Gastroesophageal sphincter (tissue), 4 donors: ENCODE measurements around the gene COL11A2. TPM values are rescaled to one million over a fixed set of nuclear protein-coding genes. Genes with fewer than 3 reads are reported as not detected.

Experiments used
- ATAC-seq: fragments of 150-250 bp; one replicate; pipeline ENCODE4 v1.9.1; 2016; ENCODE audit warnings: mild to moderate bottlenecking, moderate library complexity
- H3K27ac ChIP-seq, 4 donors: fragments of 200-600 bp; sonication (generic) in 3 of 4; 1 replicate in 3 of 4; 2 replicates in 1 of 4; pipeline ENCODE4 v1.5.1; 2016 to 2019
- H3K27me3 ChIP-seq: fragments of 200-600 bp; sonication (generic); one replicate; pipeline ENCODE4 v1.5.1; 2019
- H3K36me3 ChIP-seq, 2 donors: fragments of 200-600 bp; sonication (generic); one replicate each; pipeline ENCODE4 v1.5.1; 2019; ENCODE audit warnings: control low read depth in 1 of 2
- H3K4me1 ChIP-seq, 3 donors: fragments of 200-600 bp; sonication (generic); 1 replicate in 2 of 3; 2 replicates in 1 of 3; pipeline ENCODE4 v1.5.1; 2016 to 2019; ENCODE audit warnings: control low read depth in 2 of 3
- H3K4me3 ChIP-seq, 2 donors: fragments of 200-600 bp; sonication (generic); one replicate each; pipeline ENCODE4 v1.5.1; 2019; ENCODE audit warnings: mild to moderate bottlenecking in 1 of 2, moderate library complexity in 1 of 2
- H3K9me3 ChIP-seq, 3 donors: fragments of 200-600 bp; sonication (generic); one replicate each; pipeline ENCODE4 v1.5.1; 2017 to 2019; ENCODE audit warnings: control low read depth in 2 of 3
- CTCF ChIP-seq, 4 experiments: fragments of 200-600 bp in 2 of 4; fragments of 450-650 bp in 2 of 4; sonication (generic) in 1 of 4; IDR thresholded peaks; one replicate each; pipeline ENCODE4 v1.5.1; 2017 to 2019; ENCODE audit warnings: antibody characterized with exemption in 4 of 4, mild to moderate bottlenecking in 2 of 4, moderate library complexity in 2 of 4
- EP300 ChIP-seq: sonication (generic); formaldehyde crosslinking; IDR thresholded peaks from one replicate; pipeline ENCODE4 v1.6.1; 2017; ENCODE audit warnings: antibody characterized with exemption, mild to moderate bottlenecking
- POLR2A ChIP-seq, 2 donors: fragments of 450-650 bp; IDR thresholded peaks; one replicate each; pipeline ENCODE4 v1.6.1; 2017; ENCODE audit warnings: antibody characterized with exemption in 2 of 2, mild to moderate bottlenecking in 2 of 2, moderate library complexity in 1 of 2
- POLR2AphosphoS5 ChIP-seq: sonication (generic); formaldehyde crosslinking; IDR thresholded peaks from one replicate; pipeline ENCODE4 v1.6.1; 2017; ENCODE audit warnings: antibody characterized with exemption
- WGBS, 2 donors: methylation state at CpG; one replicate each; pipeline ENCODE4 v1.1.5; 2018; ENCODE audit warnings: low coverage in 1 of 2; 5-methylcytosine and 5-hydroxymethylcytosine counted together
- total RNA-seq, 4 donors: library from RNA; depleted of rRNA; stranded (reverse); fragments of >200 nt; gene quantifications; one replicate each; pipeline ENCODE4 v1.1.0, GENCODE V29; 2016

Gene COL11A2
- total RNA-seq, 4 donors from 2014 or later: 0.35 to 1.4 (median 0.45) TPM

- Histone ChIP-seq H3K4me1 (no peaks in the 10 kb centered on the region), H3K27me3 (no peaks in the 10 kb centered on the region), H3K4me3 (no peak overlapping the region), H3K9me3 (no peaks in the 10 kb centered on the region), H3K27ac (no peak overlapping the region), H3K36me3 (no peaks in the 10 kb centered on the region)
- 89 to 97% methylated on average over 3 to 10 of the region's 10 CpGs for WGBS, 2 donors
- no peak for ATAC-seq
- TF ChIP-seq POLR2AphosphoS5 (no peak), EP300 (no peak), CTCF (IDR thresholded peaks at IDR 0.05) (no peak), POLR2A (IDR thresholded peaks at IDR 0.05) (no peak)
Observed at GRCh38 chr6:33169291-33170175, 22.7 kb downstream of the COL11A2 start.

- Histone ChIP-seq H3K27me3 (no peaks in the 10 kb centered on the region), H3K4me3 (no peak overlapping the region), H3K27ac (no peak overlapping the region), H3K4me1 (no peaks in the 10 kb centered on the region), H3K36me3 (no peaks in the 10 kb centered on the region), H3K9me3 (no peaks in the 10 kb centered on the region)
- WGBS, 2 donors: no CpG with 5 or more reads among the region's 5 CpGs
- ATAC-seq: no peak
- TF ChIP-seq CTCF (IDR thresholded peaks at IDR 0.05) (no peak), EP300 (no peak), POLR2AphosphoS5 (no peak), POLR2A (IDR thresholded peaks at IDR 0.05) (no peak)
Observed at GRCh38 chr6:33168639-33169038, 23.6 kb downstream of the COL11A2 start.

GRCh38 chr6:33168284-33168601, 24.0 kb downstream of the COL11A2 start:
- 60 to 62% methylated on average over 1 to 3 of the region's 6 CpGs for WGBS, 2 donors

GRCh38 chr6:33167374-33168283, 24.6 kb downstream of the COL11A2 start:
- no peaks in the 10 kb centered on the region for H3K36me3 ChIP-seq
- WGBS, 2 donors: 83 to 84% methylated on average over 5 to 13 of the region's 19 CpGs

More at GRCh38 chr6:33168284-33168601, 24.0 kb downstream of the COL11A2 start:
- Histone ChIP-seq H3K4me3 (no peak overlapping the region), H3K9me3 (no peaks in the 10 kb centered on the region), H3K36me3 (no peaks in the 10 kb centered on the region), H3K27ac (no peak overlapping the region), H3K4me1 (no peaks in the 10 kb centered on the region), H3K27me3 (no peaks in the 10 kb centered on the region)
- no peak for TF ChIP-seq POLR2AphosphoS5
- TF ChIP-seq EP300: no peak
- no peak for TF ChIP-seq CTCF (IDR thresholded peaks at IDR 0.05)
- no peak for TF ChIP-seq POLR2A (IDR thresholded peaks at IDR 0.05)
- no peak for ATAC-seq

More at GRCh38 chr6:33167374-33168283, 24.6 kb downstream of the COL11A2 start:
- H3K9me3 ChIP-seq: no peaks in the 10 kb centered on the region
- H3K4me3 ChIP-seq: no peak overlapping the region
- no peak for TF ChIP-seq EP300
- no peak for TF ChIP-seq POLR2A (IDR thresholded peaks at IDR 0.05)
- no peak for TF ChIP-seq POLR2AphosphoS5
- no peak for TF ChIP-seq CTCF (IDR thresholded peaks at IDR 0.05)
- H3K27ac ChIP-seq: no peak overlapping the region
- no peaks in the 10 kb centered on the region for H3K4me1 ChIP-seq
- no peak for ATAC-seq
- H3K27me3 ChIP-seq: no peaks in the 10 kb centered on the region
